AG09309 (cell line): ENCODE data around the gene SIRT5.

Experiments
- DNase-seq: peaks from one replicate; pipeline ENCODE4 v3.0.0-alpha.2; 2010; ENCODE audit warnings: low read depth
- H3K4me3 ChIP-seq: 2 replicates; pipeline ENCODE4 v1.5.1; 2011; ENCODE audit warnings: mild to moderate bottlenecking, low read depth, low read length, moderate library complexity; ENCODE audit not compliant: control insufficient read depth
- TF ChIP-seq, protein P1 (sequence below): IDR thresholded peaks from 2 replicates; pipeline ENCODE4 v1.5.1; 2011; ENCODE audit warnings: mild to moderate bottlenecking, low read depth, low read length, inconsistent platforms; ENCODE audit not compliant: insufficient read depth, control insufficient read depth; ENCODE audit errors: missing control alignments

The SIRT5 gene

DNA sequence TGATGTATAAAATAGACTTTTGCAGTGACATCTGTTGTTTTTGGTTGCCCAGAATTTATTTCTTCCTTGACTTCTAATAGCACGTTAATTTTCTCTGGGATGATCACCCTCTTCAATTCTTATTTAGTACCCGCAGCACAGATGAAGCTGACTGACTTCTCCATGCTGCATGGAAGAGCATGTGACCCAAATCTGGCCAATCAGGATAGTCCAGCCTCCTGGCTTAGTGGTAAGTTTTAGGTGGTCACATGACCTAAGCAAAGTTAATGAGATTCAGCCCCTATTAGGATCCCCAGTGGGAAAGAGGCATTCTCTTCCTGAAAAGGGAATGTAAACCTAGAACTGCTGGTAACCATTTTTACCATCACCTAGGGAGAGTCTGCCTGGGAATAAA, 13.8 kb upstream of the SIRT5 start:
- no peak overlapping the region for H3K4me3 ChIP-seq
- TF ChIP-seq, protein P1, sequence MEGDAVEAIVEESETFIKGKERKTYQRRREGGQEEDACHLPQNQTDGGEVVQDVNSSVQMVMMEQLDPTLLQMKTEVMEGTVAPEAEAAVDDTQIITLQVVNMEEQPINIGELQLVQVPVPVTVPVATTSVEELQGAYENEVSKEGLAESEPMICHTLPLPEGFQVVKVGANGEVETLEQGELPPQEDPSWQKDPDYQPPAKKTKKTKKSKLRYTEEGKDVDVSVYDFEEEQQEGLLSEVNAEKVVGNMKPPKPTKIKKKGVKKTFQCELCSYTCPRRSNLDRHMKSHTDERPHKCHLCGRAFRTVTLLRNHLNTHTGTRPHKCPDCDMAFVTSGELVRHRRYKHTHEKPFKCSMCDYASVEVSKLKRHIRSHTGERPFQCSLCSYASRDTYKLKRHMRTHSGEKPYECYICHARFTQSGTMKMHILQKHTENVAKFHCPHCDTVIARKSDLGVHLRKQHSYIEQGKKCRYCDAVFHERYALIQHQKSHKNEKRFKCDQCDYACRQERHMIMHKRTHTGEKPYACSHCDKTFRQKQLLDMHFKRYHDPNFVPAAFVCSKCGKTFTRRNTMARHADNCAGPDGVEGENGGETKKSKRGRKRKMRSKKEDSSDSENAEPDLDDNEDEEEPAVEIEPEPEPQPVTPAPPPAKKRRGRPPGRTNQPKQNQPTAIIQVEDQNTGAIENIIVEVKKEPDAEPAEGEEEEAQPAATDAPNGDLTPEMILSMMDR = no peak
- no peak for DNase-seq

DNA sequence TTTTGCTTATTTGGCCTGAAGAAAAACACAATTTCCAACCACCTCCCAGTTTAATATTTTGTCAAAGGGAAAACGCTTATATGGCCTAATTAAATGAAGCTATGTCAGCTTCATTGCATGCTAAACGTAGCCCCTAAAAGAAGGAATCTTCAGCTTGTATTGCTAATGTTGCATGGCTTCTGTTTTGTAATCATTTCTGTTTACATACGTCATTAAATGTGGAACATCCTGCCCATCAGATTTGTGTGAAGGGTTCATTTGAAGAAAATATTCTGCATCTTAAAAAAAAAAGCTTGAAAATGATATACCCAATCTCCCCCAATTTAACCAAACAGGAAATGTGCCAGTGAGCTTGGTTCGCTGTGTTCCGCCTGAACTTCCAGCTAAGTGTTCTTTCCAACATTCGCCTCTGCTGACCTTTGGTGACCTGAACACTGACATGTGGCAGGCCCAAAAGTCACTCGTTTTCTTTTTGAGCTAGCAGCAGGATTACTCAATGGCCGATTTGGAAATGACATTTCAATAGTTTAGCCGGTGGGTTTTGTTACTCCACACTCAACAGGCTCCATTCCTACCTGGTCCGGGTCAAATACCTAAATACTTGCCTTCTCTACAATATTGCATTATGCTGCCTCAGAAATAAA, 12.7 kb upstream of the SIRT5 start:
- H3K4me3 ChIP-seq = no peak overlapping the region
- no peak for DNase-seq
- TF ChIP-seq, protein P1 = no peak

DNA sequence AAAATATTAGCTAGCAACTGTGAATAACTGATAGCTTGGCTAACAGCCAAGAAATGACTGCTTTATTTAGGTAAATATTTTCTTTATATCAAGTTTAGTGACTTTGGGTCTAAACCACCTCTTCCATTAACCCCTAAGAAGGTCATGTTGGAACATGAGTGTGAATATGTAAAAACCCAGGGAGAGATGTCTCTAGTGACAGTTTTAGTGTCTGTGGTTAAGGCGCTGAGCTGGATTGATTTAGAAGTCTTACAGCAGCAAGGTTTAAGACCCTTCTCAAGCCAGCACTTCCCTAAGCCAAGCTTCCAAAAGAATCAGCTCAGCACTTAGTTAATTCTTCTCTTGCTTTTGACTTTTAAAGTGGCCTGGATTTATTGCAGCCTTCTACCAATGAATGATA, 11.4 kb upstream of the SIRT5 start:
- TF ChIP-seq, protein P1 = no peak
- no peak for DNase-seq
- no peak overlapping the region for H3K4me3 ChIP-seq

DNA sequence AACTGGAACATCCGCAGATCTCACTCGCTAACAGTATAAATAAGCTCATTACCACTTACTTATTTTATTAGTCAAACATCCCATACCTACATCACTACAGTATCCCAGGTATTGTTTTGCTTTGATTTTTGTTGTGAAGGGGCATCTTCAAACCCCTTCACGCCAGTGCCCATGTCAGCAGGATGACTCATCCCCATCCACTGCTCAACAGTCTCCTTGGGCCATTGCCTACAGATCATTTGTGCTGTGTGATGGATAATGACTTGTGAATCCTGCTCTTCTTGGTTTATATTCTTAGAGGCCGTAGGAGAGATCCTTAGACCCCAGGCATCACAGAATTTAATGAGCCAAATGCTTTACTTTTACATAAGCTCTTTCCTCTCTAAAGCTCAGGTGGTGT, 8.5 kb upstream of the SIRT5 start:
- no peak for DNase-seq
- TF ChIP-seq, protein P1 = no peak
- H3K4me3 ChIP-seq = no peak overlapping the region

DNA sequence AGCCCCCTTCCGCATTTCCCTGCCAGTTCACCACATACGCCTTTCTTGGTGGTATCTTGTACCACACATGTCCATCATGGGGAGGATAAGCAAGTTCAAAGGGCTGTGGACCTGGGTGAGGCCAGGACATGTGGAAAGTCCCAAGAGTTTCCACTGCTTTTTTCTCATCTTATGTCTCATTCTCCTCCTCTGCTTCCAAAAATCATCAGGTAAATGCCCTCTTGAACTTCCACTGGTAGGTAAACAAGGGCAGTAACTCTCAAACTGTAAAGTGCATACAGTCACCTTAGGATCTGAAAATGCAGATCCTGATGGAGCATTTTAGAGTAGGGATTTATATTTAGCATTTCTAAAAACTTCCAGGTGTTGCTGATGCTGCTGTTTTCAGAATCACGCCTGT, 7.9 kb upstream of the SIRT5 start:
- TF ChIP-seq, protein P1 = no peak
- no peak overlapping the region for H3K4me3 ChIP-seq
- no peak for DNase-seq

DNA sequence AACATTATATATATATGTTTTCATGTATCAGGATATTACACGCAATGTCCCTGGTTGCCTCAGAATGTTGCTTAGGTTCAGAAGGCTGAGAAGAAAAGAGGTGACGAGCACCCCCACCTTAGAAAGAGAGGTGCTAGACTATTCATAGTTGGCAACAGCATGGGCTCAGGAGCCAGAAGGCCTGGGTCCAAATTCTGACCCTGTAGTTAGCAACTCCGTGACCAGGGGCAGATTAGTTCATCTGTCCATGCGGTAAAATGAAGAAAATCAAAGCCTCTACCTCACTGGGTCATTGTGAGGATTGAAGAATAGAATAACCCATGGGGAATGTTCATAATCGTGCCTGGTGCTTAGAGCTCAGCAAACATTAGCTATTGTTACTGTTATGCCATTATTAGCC, 5.4 kb upstream of the SIRT5 start:
- no peak for DNase-seq
- TF ChIP-seq, protein P1 = no peak
- no peak overlapping the region for H3K4me3 ChIP-seq

DNA sequence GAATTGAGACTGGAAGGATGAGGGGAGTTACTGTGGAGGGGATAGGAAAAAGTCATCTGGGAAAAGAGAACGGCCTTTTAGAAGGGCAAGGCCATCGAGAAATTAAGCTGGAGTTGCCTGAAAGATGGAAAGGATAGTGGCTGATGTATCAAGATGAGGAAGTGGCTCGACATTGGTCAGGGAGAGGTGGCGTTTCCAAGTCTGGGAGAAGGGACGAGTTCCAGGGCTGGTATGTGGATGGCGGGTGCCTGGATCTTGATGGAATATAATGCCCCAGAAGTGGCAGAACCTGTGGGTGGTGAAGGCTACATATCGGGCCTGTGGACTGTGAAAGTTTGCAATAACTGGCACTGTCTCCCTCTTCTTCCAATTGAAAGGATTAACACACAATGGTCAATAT, 2.2 kb upstream of the SIRT5 start:
- H3K4me3 ChIP-seq = no peak overlapping the region
- DNase-seq = no peak
- TF ChIP-seq, protein P1 = no peak
